HUES6 (cell line): ENCODE data around the gene MCAT.

Source experiments
- H3K27ac ChIP-seq: 2 replicates; pipeline ENCODE4 v1.7.0; 2013; ENCODE audit warnings: low read depth, mild to moderate bottlenecking, low read length, inconsistent platforms
- H3K27me3 ChIP-seq: 2 replicates; pipeline ENCODE4 v1.6.1; 2013; ENCODE audit warnings: low read length; ENCODE audit not compliant: control insufficient read depth, insufficient read depth
- H3K36me3 ChIP-seq: 2 replicates; pipeline ENCODE4 v1.6.1; 2013; ENCODE audit warnings: low read length; ENCODE audit not compliant: control insufficient read depth, insufficient read depth
- H3K4me1 ChIP-seq: 2 replicates; pipeline ENCODE4 v1.6.1; 2013; ENCODE audit warnings: low read length; ENCODE audit not compliant: control insufficient read depth, insufficient read depth
- H3K4me3 ChIP-seq: 2 replicates; pipeline ENCODE4 v1.5.1; 2013; ENCODE audit warnings: low read depth, low read length
- H3K9ac ChIP-seq: one replicate; pipeline ENCODE4 v1.6.1; 2013; ENCODE audit warnings: mild to moderate bottlenecking, low read length
- H3K9me3 ChIP-seq: 2 replicates; pipeline ENCODE4 v1.6.1; 2013; ENCODE audit warnings: low read depth, low read length; ENCODE audit not compliant: control insufficient read depth, insufficient read depth

The MCAT gene

DNA sequence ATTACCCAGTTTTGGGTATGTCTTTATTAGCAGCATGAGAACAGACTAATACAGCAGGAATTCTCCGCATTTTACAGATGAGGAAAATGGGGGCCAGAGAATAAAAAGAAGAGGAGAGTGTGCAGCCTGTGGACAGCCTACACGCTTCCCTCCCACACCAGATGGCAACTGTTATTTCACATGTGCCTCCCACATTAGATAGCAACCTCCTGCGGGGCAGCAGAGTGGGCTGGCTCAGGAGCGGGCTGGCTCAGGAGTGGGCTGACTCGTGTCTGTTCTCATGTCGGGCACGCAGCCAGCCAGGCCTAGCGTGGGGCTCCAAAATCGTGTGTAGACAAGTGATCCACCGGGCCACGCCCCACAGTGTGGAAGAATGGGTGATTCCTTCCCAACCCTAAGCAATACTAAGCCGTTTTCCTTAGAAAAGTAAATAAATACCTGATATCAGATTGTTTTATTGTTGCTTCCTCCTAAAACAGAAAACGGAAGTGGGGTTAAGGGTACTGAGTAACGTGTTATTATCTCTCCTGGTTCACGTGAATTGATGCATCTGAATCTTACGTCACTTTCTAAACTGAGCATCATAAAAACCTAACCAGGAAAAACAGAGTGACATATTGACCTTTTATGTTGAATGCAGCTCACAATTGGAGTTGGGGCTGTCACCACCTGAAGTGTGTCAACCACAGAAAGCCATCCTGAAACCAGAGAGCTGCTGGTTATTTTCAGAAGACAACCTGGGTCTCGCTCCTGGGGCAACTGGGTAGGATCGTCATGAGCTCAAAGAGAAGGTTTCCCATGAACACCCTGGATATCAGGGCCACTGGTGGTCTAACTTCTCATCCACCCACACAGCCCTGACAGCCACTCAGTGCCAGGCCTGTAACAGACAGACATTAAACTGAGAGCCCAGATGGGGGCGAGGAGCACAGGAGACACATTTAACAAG is 57.3 kb downstream of the MCAT start:
- Histone ChIP-seq H3K27me3 (no peaks in the 10 kb centered on the region), H3K36me3 (no peaks in the 10 kb centered on the region), H3K4me1 (no peaks in the 10 kb centered on the region), H3K9ac (no peak overlapping the region), H3K9me3 (no peaks in the 10 kb centered on the region), H3K4me3 (no peak overlapping the region), H3K27ac (no peak overlapping the region)
